Mucosa of rectum (tissue), 2 donors: ENCODE results near the gene SIK1.
"Not testable (repeated sequence)": the region's sequence is repeated elsewhere in the genome, so short reads cannot be mapped to it uniquely, and the experiment has no call there.

Source experiments
- H3K27ac ChIP-seq, 2 donors: one replicate each; pipeline ENCODE4 v1.7.0; 2013; ENCODE audit warnings: inconsistent platforms in 2 of 2, low read depth in 2 of 2, low read length in 2 of 2
- H3K27me3 ChIP-seq, 2 donors: one replicate each; pipeline ENCODE4 v1.7.0; 2013; ENCODE audit warnings: low read length in 2 of 2; ENCODE audit not compliant: control insufficient read depth in 2 of 2, insufficient read depth in 2 of 2
- H3K36me3 ChIP-seq, 2 donors: one replicate each; pipeline ENCODE4 v1.7.0; 2013; ENCODE audit warnings: low read length in 2 of 2; ENCODE audit not compliant: control insufficient read depth in 2 of 2, insufficient read depth in 2 of 2
- H3K4me1 ChIP-seq, 2 donors: one replicate each; pipeline ENCODE4 v1.7.0; 2013; ENCODE audit warnings: low read length in 2 of 2, mild to moderate bottlenecking in 1 of 2; ENCODE audit not compliant: control insufficient read depth in 2 of 2, insufficient read depth in 2 of 2
- H3K4me3 ChIP-seq, 2 donors: one replicate each; pipeline ENCODE4 v1.7.0; 2013; ENCODE audit warnings: low read length in 2 of 2
- H3K9ac ChIP-seq, 2 donors: one replicate each; pipeline ENCODE4 v1.7.0; 2013; ENCODE audit warnings: low read length in 2 of 2, low read depth in 1 of 2, mild to moderate bottlenecking in 1 of 2
- H3K9me3 ChIP-seq, 2 donors: one replicate each; pipeline ENCODE4 v1.7.0; 2013; ENCODE audit warnings: low read length in 2 of 2; ENCODE audit not compliant: control insufficient read depth in 2 of 2
- donor health status: healthy.
- donor health status: Normal muscosa, but diverticular disease.

The SIK1 gene

GRCh38 chr21:43396788-43397438, 30.0 kb downstream of the SIK1 start:
- not testable (repeated sequence) for H3K4me1 ChIP-seq, H3K4me3 ChIP-seq, H3K27me3 ChIP-seq, H3K9me3 ChIP-seq, H3K9ac ChIP-seq, H3K36me3 ChIP-seq, H3K27ac ChIP-seq

DNA sequence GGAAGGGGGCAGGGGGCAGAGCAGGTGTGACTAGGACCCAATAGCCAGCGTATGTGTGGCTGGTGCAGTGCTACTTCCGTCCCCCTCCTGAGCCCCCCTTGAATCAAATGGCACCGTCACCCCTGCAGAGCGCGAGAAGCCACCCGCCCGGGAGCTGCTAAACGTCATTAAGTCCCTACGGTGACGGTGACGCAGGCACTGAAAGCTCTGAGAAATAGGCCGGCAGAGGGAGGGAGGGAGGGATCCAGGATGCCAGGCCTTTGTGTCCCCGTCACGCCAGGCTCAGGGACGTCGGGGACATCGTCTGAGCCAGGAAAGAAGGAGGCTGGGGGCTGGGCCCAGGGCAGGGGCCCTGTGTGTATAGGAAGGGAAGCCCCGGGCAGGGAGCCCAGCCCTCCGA, 43.6 kb downstream of the SIK1 start:
- not testable (repeated sequence) for H3K9ac ChIP-seq, H3K27ac ChIP-seq, H3K36me3 ChIP-seq, H3K9me3 ChIP-seq, H3K4me1 ChIP-seq, H3K4me3 ChIP-seq, H3K27me3 ChIP-seq

DNA sequence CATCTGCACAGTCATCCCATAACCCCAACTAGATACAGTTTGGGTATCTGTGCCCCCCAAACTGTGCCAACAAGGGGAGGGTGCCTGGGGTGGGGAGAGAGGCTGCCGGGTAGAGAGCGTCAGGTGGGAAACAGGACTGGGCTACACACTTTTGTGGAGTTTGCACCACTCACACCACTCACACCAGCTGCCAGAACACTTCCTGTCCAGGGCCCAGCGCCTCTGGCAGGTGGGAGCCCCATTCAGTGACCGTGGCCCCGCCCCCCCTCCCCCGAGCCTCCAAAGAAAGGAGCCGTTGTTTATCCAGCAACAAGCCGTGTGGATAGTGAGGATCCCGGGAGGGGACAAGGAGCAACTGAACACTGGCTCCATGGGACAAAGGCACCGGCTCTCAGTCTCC, 44.0 kb downstream of the SIK1 start:
- H3K27me3 ChIP-seq, H3K4me1 ChIP-seq, H3K4me3 ChIP-seq, H3K9me3 ChIP-seq, H3K9ac ChIP-seq, H3K27ac ChIP-seq, H3K36me3 ChIP-seq: not testable (repeated sequence)

- not testable (repeated sequence) for H3K4me3 ChIP-seq, H3K27me3 ChIP-seq, H3K27ac ChIP-seq, H3K9me3 ChIP-seq, H3K4me1 ChIP-seq, H3K9ac ChIP-seq, H3K36me3 ChIP-seq
Measured at GRCh38 chr21:43380852-43381533, 45.9 kb downstream of the SIK1 start.

DNA sequence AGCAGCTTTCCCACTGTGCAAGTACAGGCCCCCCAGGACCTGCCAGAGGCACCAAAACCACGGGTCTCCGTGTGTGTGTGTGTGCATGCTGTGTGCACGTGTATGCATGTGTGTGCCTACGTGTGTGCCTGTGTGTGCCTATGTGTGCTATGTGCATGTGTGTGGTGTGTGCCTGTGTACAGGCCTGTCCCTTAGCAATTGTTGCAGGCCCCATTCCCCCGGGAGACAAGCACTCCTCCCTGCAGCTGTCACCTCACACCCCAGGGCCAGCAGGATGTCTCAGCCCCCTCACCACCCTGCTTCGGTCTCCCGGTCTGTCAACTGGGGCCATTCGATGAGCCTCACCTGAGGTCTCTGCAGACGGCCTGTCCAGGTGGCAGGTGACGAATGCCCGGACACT, 46.6 kb downstream of the SIK1 start:
- not testable (repeated sequence) for H3K9ac ChIP-seq, H3K4me3 ChIP-seq, H3K36me3 ChIP-seq, H3K9me3 ChIP-seq, H3K27me3 ChIP-seq, H3K27ac ChIP-seq, H3K4me1 ChIP-seq

- H3K36me3 ChIP-seq, H3K4me1 ChIP-seq, H3K9ac ChIP-seq, H3K4me3 ChIP-seq, H3K27ac ChIP-seq, H3K27me3 ChIP-seq, H3K9me3 ChIP-seq: not testable (repeated sequence)
Measured at GRCh38 chr21:43379626-43380122, 47.3 kb downstream of the SIK1 start.

- no peak overlapping the region for H3K4me3 ChIP-seq
- no peaks in the 10 kb centered on the region for H3K27me3 ChIP-seq
- no peaks in the 10 kb centered on the region for H3K4me1 ChIP-seq
- no peaks in the 10 kb centered on the region for H3K9me3 ChIP-seq
- no peak overlapping the region for H3K27ac ChIP-seq
- H3K9ac ChIP-seq: no peak overlapping the region
- H3K36me3 ChIP-seq: no peaks in the 10 kb centered on the region
Measured at GRCh38 chr21:43376478-43376882, 50.5 kb downstream of the SIK1 start.

- Histone ChIP-seq H3K27ac (no peak overlapping the region), H3K9ac (no peak overlapping the region), H3K27me3 (no peaks in the 10 kb centered on the region), H3K36me3 (no peaks in the 10 kb centered on the region), H3K9me3 (no peaks in the 10 kb centered on the region), H3K4me3 (no peak overlapping the region), H3K4me1 (no peaks in the 10 kb centered on the region)
Measured at GRCh38 chr21:43375837-43376477, 51.0 kb downstream of the SIK1 start.

GRCh38 chr21:43375006-43375836, 51.7 kb downstream of the SIK1 start:
- Histone ChIP-seq H3K9me3 (no peaks in the 10 kb centered on the region), H3K4me3 (no peak overlapping the region), H3K4me1 (no peaks in the 10 kb centered on the region), H3K27me3 (no peaks in the 10 kb centered on the region), H3K27ac (no peak overlapping the region), H3K36me3 (no peaks in the 10 kb centered on the region), H3K9ac (no peak overlapping the region)
